Peyer's patch (tissue), 4 donors: Measurements from ENCODE around the gene NOL3. TPM values are rescaled to one million over a fixed set of nuclear protein-coding genes. Genes with fewer than 3 reads are reported as not detected.

ENCODE experiments used
- DNase-seq, 3 donors: peaks; one replicate each; pipeline ENCODE4 v3.0.0-alpha.2; 2017 to 2019
- H3K27ac ChIP-seq, 4 donors: fragments of 200-600 bp; sonication (generic); one replicate each; pipeline ENCODE4 v1.5.1; 2016 to 2019
- H3K27me3 ChIP-seq, 2 donors: fragments of 200-600 bp; sonication (generic); one replicate each; pipeline ENCODE4 v1.5.1; 2019
- H3K36me3 ChIP-seq, 3 donors: fragments of 200-600 bp; sonication (generic); one replicate each; pipeline ENCODE4 v1.5.1; 2016 to 2019
- H3K4me1 ChIP-seq, 4 donors: fragments of 200-600 bp; sonication (generic); one replicate each; pipeline ENCODE4 v1.5.1; 2016 to 2019
- H3K4me3 ChIP-seq, 4 donors: fragments of 200-600 bp; sonication (generic); 1 replicate in 3 of 4; 2 replicates in 1 of 4; pipeline ENCODE4 v1.5.1; 2016 to 2019; ENCODE audit warnings: mild to moderate bottlenecking in 1 of 4
- H3K9me3 ChIP-seq, 4 donors: fragments of 200-600 bp; sonication (generic); one replicate each; pipeline ENCODE4 v1.5.1; 2016 to 2019; ENCODE audit warnings: mild to moderate bottlenecking in 1 of 4
- CTCF ChIP-seq, 6 experiments: fragments of 450-650 bp in 4 of 6; fragments of 200-600 bp in 2 of 6; sonication (generic) in 1 of 6; IDR thresholded peaks; one replicate each; pipeline ENCODE4 v1.5.1; 2017 to 2019; ENCODE audit warnings: antibody characterized with exemption in 6 of 6, mild to moderate bottlenecking in 3 of 6, moderate library complexity in 1 of 6
- POLR2A ChIP-seq, 2 donors: fragments of 450-650 bp; IDR thresholded peaks; one replicate each; pipeline ENCODE4 v1.5.1; 2017; ENCODE audit warnings: antibody characterized with exemption in 2 of 2, mild to moderate bottlenecking in 2 of 2, moderate library complexity in 2 of 2
- total RNA-seq, 4 donors: library from RNA; depleted of rRNA; stranded (reverse); fragments of >200 nt; gene quantifications; one replicate each; pipeline ENCODE4 v1.1.0, GENCODE V29; 2016

NOL3 gene
- total RNA-seq, 4 donors from 2014 or later = 24.4 to 65.2 (median 34.1) TPM

GRCh38 chr16:67165121-67166078 is 4.9 kb upstream of the NOL3 start:
- H3K9me3 ChIP-seq = no peaks in the 10 kb centered on the region
- H3K27me3 ChIP-seq = peaks cover 0 to 3% of the 10 kb centered on the region in 2 donors
- peak overlapping the region in 2 of 4 donors; percentile 7 to 31 for H3K27ac ChIP-seq
- peak in 1 of 3 donors; percentile 48 for DNase-seq
- TF ChIP-seq CTCF (IDR thresholded peaks at IDR 0.05) (no peak), POLR2A (IDR thresholded peaks at IDR 0.05) (no peak)
- H3K36me3 ChIP-seq = no peaks in the 10 kb centered on the region
- peak overlapping the region in 2 of 4 donors; percentile 39 to 57 for H3K4me3 ChIP-seq
- peaks cover 14 to 64% (median 43%) of the 10 kb centered on the region in 4 donors for H3K4me1 ChIP-seq

- no peak for DNase-seq
- H3K4me1 ChIP-seq = peaks cover 18 to 68% (median 46%) of the 10 kb centered on the region in 4 donors
- peaks cover 0 to 3% of the 10 kb centered on the region in 2 donors for H3K27me3 ChIP-seq
- no peaks in the 10 kb centered on the region for H3K36me3 ChIP-seq
- no peak overlapping the region for H3K4me3 ChIP-seq
- no peaks in the 10 kb centered on the region for H3K9me3 ChIP-seq
- no peak overlapping the region for H3K27ac ChIP-seq
- TF ChIP-seq CTCF (IDR thresholded peaks at IDR 0.05) = no peak
- no peak for TF ChIP-seq POLR2A (IDR thresholded peaks at IDR 0.05)
Observed at GRCh38 chr16:67166110-67166547, 4.2 kb upstream of the NOL3 start.

GRCh38 chr16:67166598-67167168 is 3.7 kb upstream of the NOL3 start:
- Histone ChIP-seq H3K27ac (no peak overlapping the region), H3K27me3 (peaks cover 0 to 3% of the 10 kb centered on the region in 2 donors), H3K9me3 (no peaks in the 10 kb centered on the region), H3K4me1 (peaks cover 18 to 63% (median 46%) of the 10 kb centered on the region in 4 donors), H3K36me3 (no peaks in the 10 kb centered on the region), H3K4me3 (no peak overlapping the region)
- DNase-seq = no peak
- TF ChIP-seq CTCF (IDR thresholded peaks at IDR 0.05) (no peak), POLR2A (IDR thresholded peaks at IDR 0.05) (no peak)

- no peak overlapping the region for H3K27ac ChIP-seq
Observed at GRCh38 chr16:67167588-67167987, 2.8 kb upstream of the NOL3 start.

More at GRCh38 chr16:67167588-67167987, 2.8 kb upstream of the NOL3 start:
- Histone ChIP-seq H3K9me3 (no peaks in the 10 kb centered on the region), H3K27me3 (peaks cover 0 to 3% of the 10 kb centered on the region in 2 donors), H3K4me1 (peaks cover 18 to 56% (median 44%) of the 10 kb centered on the region in 4 donors), H3K4me3 (no peak overlapping the region), H3K36me3 (no peaks in the 10 kb centered on the region)
- no peak for TF ChIP-seq CTCF (IDR thresholded peaks at IDR 0.05)
- DNase-seq = no peak
